CD4-positive, alpha-beta T cell treated with Interleukin-17A for 4 hours (primary cell): ENCODE results near the gene ADARB2.
"Not testable (repeated sequence)": the region's sequence is repeated elsewhere in the genome, so short reads cannot be mapped to it uniquely, and the experiment has no call there.

Experiments used
- DNase-seq: peaks from one replicate; pipeline ENCODE4 v3.0.0-alpha.2; 2020; ENCODE audit warnings: mixed read lengths

The ADARB2 gene

DNA sequence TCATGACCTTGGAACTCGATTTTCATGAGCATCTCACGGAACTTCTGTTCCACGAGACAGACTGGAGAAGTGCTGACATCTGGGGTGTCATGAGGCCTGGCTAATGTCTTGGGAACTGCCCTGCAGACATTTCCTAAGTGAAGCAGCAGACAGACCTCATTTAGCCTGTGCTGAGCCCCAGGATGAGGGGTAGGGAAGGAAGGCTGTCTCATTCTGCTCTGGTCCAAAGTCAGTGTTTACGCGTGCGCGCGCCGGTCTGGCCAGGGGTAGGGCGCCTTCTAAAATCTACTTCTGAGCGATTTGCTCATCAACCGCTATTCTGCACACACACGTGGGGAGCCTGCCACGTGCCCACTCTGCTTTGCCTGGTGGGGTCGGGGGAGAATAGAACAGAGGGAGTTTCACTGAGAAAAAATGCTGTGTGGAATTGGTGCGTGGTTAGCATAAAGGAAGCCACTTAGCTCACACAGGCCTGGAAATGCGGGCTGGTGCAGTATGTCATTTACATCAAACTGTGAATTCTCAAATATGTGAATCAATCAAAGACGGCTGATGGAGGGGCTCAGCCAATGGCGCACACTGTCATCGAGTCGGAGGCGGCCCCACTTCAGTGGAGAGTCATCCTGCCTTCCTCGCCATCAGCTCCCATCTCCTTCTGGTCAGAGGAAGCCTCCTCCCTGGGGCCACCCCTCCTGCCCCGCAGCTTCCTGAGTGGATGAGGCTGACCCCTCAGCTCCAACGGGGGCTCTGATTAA, 335.1 kb downstream of the ADARB2 start:
- DNase-seq = no peak

DNA sequence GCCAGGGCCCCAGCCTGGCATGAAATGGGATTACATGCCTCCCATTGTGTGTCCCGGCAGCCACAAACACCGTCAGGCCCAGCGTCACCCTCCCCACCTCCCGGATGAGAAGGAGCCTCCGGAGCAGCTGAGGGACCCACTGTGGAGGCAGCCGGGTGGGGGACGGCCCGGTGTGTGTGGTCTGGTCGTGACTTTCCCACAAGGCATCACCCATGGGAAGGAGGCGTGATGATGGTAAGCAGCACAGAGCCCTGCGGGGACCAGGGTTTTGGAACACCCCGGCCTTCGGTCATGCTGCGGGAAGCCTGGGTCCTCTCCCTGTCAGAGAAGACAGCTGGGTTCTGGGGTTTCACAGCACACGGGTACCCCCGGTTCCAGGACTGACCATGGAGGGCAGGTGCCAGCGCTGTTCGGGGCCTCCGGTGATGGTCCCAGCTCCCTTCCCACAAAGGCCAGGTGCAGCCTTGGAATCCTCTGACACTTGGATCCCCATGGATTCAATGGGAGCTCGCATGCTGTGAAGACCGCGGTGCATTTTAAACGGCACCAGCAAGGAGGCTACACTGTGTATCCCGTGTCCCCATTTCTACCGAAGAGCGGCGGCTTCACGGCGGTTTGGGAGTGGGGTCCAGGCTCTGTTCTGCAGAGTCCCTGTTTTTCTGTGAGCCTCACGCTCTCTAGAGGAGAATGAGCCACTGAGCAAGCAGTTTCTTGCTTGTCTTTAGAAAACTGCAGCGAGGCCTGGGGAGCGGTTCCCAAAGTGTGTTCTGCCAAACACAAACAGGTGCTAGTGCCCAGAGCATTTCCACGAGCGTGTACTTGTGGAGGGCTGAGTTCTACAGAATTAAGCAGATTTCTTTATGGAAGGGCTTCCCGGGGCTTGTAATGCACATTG, 336.0 kb downstream of the ADARB2 start:
- no peak for DNase-seq

GRCh38 chr10:1400101-1401070, 336.9 kb downstream of the ADARB2 start:
- no peak for DNase-seq

DNA sequence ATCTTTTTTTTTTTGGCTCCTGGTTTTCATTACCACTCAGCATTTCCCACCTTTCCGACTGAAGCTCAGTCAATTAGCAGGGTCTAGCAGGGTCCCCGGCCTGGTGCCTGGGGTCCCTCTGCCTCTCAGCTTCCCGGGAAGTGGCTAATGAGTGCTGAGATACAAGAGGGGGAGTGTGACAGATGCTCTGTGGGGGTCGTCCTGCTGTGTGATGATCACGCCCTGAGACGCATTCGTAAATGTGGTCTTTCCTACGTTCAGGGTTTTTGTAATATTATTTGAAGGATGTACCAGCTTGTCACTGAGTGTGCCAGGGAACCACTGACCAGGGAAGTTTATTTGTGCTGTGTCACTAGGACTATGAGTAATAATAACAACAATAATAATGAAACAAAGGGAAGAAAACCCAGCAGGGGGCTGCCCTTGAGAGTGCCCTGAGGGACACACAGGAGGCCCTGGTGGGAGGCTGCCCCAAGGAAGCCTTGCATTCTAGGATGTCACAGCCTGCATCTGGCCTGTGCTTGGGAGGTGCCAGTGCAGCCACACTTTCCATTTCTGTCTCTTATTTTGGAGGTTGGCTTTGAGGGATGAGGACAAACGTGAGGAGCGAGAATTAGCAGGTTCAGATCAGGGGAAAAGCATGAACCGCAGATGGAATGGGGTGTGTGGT, 337.8 kb downstream of the ADARB2 start:
- DNase-seq = no peak

DNA sequence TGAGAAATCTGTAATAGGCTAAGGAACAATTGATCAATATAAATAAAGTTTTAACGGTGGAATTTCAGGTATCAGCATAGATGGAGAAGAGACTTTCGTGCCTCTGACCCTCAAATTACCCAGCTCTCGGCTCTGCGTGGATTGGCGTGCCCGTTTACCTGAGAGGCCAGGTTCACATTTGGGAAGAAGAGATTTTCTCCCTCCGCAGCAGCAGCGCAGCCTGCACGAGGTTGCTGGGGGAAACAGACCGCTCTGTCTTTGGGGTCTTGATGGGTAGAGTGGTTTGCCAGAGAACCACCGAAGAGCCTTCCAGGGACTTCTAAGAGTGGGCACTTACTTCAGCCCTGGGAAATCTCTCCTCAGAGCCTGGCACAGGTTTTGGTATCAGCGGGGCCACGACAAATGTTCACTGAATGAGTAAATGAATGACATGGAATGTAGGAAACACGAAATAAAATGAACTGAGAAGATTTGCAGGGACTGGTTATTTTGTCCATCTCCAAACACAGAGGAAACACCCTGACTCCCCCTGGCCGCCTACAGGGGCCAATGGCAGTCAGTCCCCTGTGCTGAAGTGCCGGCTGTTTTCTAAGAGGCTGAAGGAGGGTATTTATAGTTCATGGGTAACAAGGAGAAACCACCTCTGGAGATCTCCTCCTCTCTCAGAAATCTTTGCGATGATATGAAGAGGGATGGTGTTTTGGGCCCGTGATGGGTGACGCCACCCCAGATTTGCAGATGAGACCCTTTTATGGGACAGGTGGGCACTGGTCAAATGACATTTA, 338.5 kb downstream of the ADARB2 start:
- DNase-seq = no peak

- not testable (repeated sequence) for DNase-seq
Measured at GRCh38 chr10:1398116-1398515, 339.2 kb downstream of the ADARB2 start.

- DNase-seq = no peak
Measured at GRCh38 chr10:1396297-1396635, 341.1 kb downstream of the ADARB2 start.

DNA sequence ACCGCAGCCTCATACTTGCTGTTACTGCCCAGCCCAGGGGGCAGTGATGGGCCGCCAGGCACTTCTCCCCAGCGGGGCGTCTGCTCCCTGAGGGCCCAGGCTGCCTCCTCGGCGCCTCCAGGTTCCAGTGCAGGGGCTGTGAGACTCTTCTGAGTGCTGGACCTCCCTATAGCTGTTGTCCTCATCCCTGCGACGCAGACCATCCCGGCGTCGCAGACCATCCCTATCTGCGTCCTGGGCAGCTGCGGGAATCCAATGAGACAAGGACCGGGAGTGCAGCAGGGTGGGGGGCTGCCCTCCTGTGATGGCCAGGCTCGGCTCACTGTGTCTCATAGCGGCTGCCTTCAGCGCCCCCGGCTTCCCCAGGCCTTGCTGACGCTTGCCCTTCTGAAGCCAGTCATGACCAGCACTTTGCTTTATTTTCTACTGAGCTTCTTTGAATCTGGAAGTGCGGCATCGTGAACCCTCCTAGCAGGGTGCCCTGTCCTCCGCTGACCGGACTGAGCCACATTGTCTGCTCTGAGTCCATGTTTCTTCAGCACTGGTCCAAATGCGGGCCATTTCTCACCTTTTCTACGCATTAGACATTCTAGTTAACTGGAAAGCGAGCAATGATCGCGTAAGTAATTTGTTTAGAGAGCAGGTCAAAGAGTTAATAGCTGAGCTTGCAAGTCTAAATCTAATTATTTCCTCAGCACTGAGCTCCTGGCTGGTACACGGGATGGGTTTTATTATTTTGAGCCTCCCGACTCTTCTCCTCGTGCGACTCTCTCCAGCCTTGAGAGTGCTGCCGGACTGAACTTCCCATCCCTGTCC, 341.6 kb downstream of the ADARB2 start:
- no peak for DNase-seq

- no peak for DNase-seq
Measured at GRCh38 chr10:1395025-1395480, 342.3 kb downstream of the ADARB2 start.

- no peak for DNase-seq
Measured at GRCh38 chr10:1394155-1394912, 343.0 kb downstream of the ADARB2 start.

- DNase-seq = no peak
Measured at GRCh38 chr10:1393481-1393880, 343.8 kb downstream of the ADARB2 start.

DNA sequence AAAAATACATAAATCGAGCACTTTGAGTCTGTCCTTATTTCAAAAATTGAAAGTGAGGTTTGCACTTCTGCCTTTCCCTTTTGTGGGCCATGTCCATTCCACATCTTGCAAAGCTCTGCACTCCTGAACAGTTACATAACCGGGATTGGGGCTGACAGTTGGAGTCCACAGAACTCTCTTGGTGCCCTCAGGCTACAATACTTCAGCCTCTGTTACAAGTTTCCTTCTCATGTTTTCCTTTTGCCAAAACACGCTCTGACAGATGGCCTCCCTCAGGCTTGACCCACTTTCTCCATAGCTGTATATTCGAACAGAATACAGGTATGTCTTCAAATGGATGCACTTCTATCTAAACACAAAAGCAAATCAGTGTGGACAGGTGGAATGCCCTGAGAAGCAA, 345.2 kb downstream of the ADARB2 start:
- DNase-seq = no peak

DNA sequence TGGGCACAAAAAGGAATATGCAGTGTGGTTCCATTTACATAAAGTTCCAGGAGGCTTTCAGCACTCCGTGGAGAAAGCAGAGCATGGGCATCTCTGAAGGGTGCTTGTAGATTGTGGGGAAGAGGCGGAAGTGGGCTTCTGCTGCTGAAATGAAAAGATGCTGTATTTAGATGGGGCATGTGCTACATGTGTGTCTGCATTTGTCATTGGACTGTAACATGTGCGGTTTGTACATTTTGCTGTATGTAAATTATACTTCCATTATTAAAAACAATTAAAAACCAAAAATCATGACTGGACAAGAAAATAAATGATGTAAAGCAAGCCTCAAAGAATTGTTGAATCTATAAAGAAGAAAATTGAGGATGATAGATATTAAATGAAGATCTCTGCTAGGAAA, 347.1 kb downstream of the ADARB2 start:
- no peak for DNase-seq

GRCh38 chr10:1384026-1384425, 353.3 kb downstream of the ADARB2 start:
- DNase-seq = no peak

GRCh38 chr10:1382711-1383110, 354.6 kb downstream of the ADARB2 start:
- no peak for DNase-seq

GRCh38 chr10:1381339-1381738, 356.0 kb downstream of the ADARB2 start:
- no peak for DNase-seq

DNA sequence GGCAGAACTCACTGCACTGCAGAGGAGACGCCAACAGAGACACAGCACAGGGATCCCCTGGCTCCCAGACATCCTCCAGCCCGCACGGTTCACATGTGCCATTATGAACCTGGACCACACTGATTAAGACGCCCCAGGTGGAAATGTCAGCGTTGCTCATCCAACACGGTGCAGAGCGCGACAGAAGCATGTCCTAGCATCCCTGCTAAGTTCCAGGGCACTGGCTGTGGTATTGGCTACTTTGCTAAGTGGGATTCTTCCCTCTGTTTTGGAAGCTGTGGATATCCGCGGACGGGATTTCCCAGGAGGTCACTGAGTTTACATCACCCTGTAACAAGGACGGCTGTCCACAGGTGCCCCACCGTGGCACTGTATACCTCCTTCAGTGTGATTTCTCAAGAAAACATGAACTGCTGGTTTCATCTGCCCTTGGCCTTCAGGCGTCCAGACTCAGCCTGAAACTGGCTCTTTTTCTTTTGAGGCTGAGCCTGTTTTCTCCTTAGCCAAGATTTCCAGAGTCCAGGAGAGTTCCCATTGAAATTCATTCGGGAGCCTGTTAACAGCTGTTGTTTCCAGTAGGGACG, 357.1 kb downstream of the ADARB2 start:
- DNase-seq = no peak

- no peak for DNase-seq
Measured at GRCh38 chr10:1379601-1380000, 357.7 kb downstream of the ADARB2 start.

GRCh38 chr10:1378473-1378872, 358.9 kb downstream of the ADARB2 start:
- DNase-seq = no peak
